ENCODE data around the gene PKLR.

PKLR gene

GRCh38 chr1:155277070-155277901 is 24.0 kb downstream of the PKLR start, which contains the start of gene HCN3:
TSS of gene HCN3 (plus strand) at chr1:155277463. CDS start at chr1:155277591, 128 bp downstream.
- peak; percentile 97 for DNase-seq (ENCODE audit: low read depth)
- peak; percentile 35 for TF ChIP-seq CTCF (IDR thresholded peaks at IDR 0.05; ENCODE audit: insufficient read depth, low read depth, low read length, missing control alignments)
- H3K4me3 ChIP-seq (ENCODE audit: low read length) = peak within 1 kb of the TSS; percentile 65

- peak within 1 kb of the TSS; percentile 89 for H3K4me3 ChIP-seq (ENCODE audit: low read length)
- no peak for TF ChIP-seq CTCF (IDR thresholded peaks at IDR 0.05; ENCODE audit: insufficient read depth, low read depth, low read length, missing control alignments)
- peak; percentile 96 for DNase-seq (ENCODE audit: low read depth)
Observed at GRCh38 chr1:155273343-155274245, 27.6 kb downstream of the PKLR start, which contains the start of gene CLK2. TSS of gene CLK2 (minus strand) at chr1:155273504. CDS start at chr1:155270977, 2,527 bp downstream.

GRCh38 chr1:155272466-155273342 is 28.5 kb downstream of the PKLR start:
- peak; percentile 59 for DNase-seq (ENCODE audit: low read depth)
- TF ChIP-seq CTCF (IDR thresholded peaks at IDR 0.05; ENCODE audit: insufficient read depth, low read depth, low read length, missing control alignments) = no peak
- H3K4me3 ChIP-seq (ENCODE audit: low read length) = peak overlapping the region; percentile 89

- no peak overlapping the region for H3K4me3 ChIP-seq (ENCODE audit: low read length)
- TF ChIP-seq CTCF (IDR thresholded peaks at IDR 0.05; ENCODE audit: insufficient read depth, low read depth, low read length, missing control alignments) = no peak
- DNase-seq (ENCODE audit: low read depth) = no peak
Observed at GRCh38 chr1:155269381-155269780, 31.9 kb downstream of the PKLR start.

GRCh38 chr1:155268630-155269029 is 32.6 kb downstream of the PKLR start:
- TF ChIP-seq CTCF (IDR thresholded peaks at IDR 0.05; ENCODE audit: insufficient read depth, low read depth, low read length, missing control alignments) = no peak
- no peak overlapping the region for H3K4me3 ChIP-seq (ENCODE audit: low read length)
- DNase-seq (ENCODE audit: low read depth) = no peak

- no peak for DNase-seq (ENCODE audit: low read depth)
- no peak for TF ChIP-seq CTCF (IDR thresholded peaks at IDR 0.05; ENCODE audit: insufficient read depth, low read depth, low read length, missing control alignments)
- H3K4me3 ChIP-seq (ENCODE audit: low read length) = no peak overlapping the region
Observed at GRCh38 chr1:155267373-155267772, 33.9 kb downstream of the PKLR start.

Data from epithelial cell of esophagus (primary cell).